Esophagus (tissue), 2 donors: ENCODE data around the gene ALLC. TPM values are rescaled to one million over a fixed set of nuclear protein-coding genes. Genes with fewer than 3 reads are reported as not detected.
"Not testable (repeated sequence)": the region's sequence is repeated elsewhere in the genome, so short reads cannot be mapped to it uniquely, and the experiment has no call there.

Experiments used
- H3K27ac ChIP-seq, 2 donors: one replicate each; pipeline ENCODE4 v1.5.1; 2013; ENCODE audit warnings: low read depth in 2 of 2, mild to moderate bottlenecking in 2 of 2, inconsistent platforms in 1 of 2, low read length in 1 of 2, moderate library complexity in 1 of 2
- H3K27me3 ChIP-seq, 2 donors: one replicate each; pipeline ENCODE4 v1.6.1; 2013; ENCODE audit warnings: low read length in 2 of 2, control low read depth in 1 of 2, mild to moderate bottlenecking in 1 of 2; ENCODE audit not compliant: insufficient read depth in 2 of 2, control insufficient read depth in 1 of 2
- H3K36me3 ChIP-seq, 2 donors: one replicate each; pipeline ENCODE4 v1.6.1; 2013; ENCODE audit warnings: low read length in 1 of 2; ENCODE audit not compliant: control insufficient read depth in 2 of 2, insufficient read depth in 2 of 2
- H3K4me1 ChIP-seq, 2 donors: one replicate each; pipeline ENCODE4 v1.6.1; 2013; ENCODE audit warnings: low read length in 1 of 2; ENCODE audit not compliant: control insufficient read depth in 2 of 2, insufficient read depth in 2 of 2
- H3K4me3 ChIP-seq, 2 donors: one replicate each; pipeline ENCODE4 v1.5.1; 2013; ENCODE audit warnings: low read length in 2 of 2, mild to moderate bottlenecking in 2 of 2, low read depth in 1 of 2, moderate library complexity in 1 of 2
- H3K9me3 ChIP-seq, 2 donors: one replicate each; pipeline ENCODE4 v1.6.1; 2013; ENCODE audit warnings: mild to moderate bottlenecking in 2 of 2, low read depth in 1 of 2, low read length in 1 of 2, moderate library complexity in 1 of 2; ENCODE audit not compliant: control insufficient read depth in 2 of 2, insufficient read depth in 1 of 2
- WGBS, 2 donors: extraction: QIAGEN DNeasy Blood & Tissue Kit; methylation state at CpG; one replicate each; pipeline ENCODE4 v1.1.7; 2013; 5-methylcytosine and 5-hydroxymethylcytosine counted together
- polyA plus RNA-seq, 2 donors: library from polyadenylated mRNA; stranded (reverse); fragments of 200-250 nt; gene quantifications; one replicate each; pipeline ENCODE4 v1.2.3, GENCODE V29; 2013
- donor health status: healthy with polysubstance abuse.
- donor health status: Bipolar disorder and iron deficiency.

ALLC gene
- polyA plus RNA-seq, 2 donors = 0.04 TPM; not detected in 1

GRCh38 chr2:3615541-3616200 lies 42.3 kb upstream of the ALLC start:
- WGBS, 2 donors = 95 to 96% methylated on average over 32 to 46 of the region's 46 CpGs

GRCh38 chr2:3616435-3617197 lies 41.4 kb upstream of the ALLC start:
- not testable (repeated sequence) for H3K27me3 ChIP-seq, H3K27ac ChIP-seq, H3K4me3 ChIP-seq, H3K36me3 ChIP-seq, H3K9me3 ChIP-seq, H3K4me1 ChIP-seq
- WGBS, 2 donors = 96% methylated on average over 23 to 25 of the region's 25 CpGs

More at GRCh38 chr2:3615541-3616200, 42.3 kb upstream of the ALLC start:
- not testable (repeated sequence) for H3K27ac ChIP-seq, H3K4me3 ChIP-seq, H3K9me3 ChIP-seq, H3K27me3 ChIP-seq, H3K36me3 ChIP-seq, H3K4me1 ChIP-seq

GRCh38 chr2:3617198-3617890 lies 40.7 kb upstream of the ALLC start:
- WGBS, 2 donors = 97% methylated on average over 21 of the region's 21 CpGs
- Histone ChIP-seq H3K4me3 (no peak overlapping the region), H3K4me1 (no peaks in the 10 kb centered on the region), H3K36me3 (no peaks in the 10 kb centered on the region), H3K9me3 (peaks cover 0 to 2% of the 10 kb centered on the region in 2 donors), H3K27me3 (no peaks in the 10 kb centered on the region), H3K27ac (no peak overlapping the region)

GRCh38 chr2:3618367-3618766 lies 39.6 kb upstream of the ALLC start:
- H3K4me1 ChIP-seq = no peaks in the 10 kb centered on the region
- H3K4me3 ChIP-seq = no peak overlapping the region
- no peak overlapping the region for H3K27ac ChIP-seq
- H3K9me3 ChIP-seq = peaks cover 0 to 2% of the 10 kb centered on the region in 2 donors
- H3K27me3 ChIP-seq = no peaks in the 10 kb centered on the region
- H3K36me3 ChIP-seq = no peaks in the 10 kb centered on the region

GRCh38 chr2:3619033-3619432 lies 39.0 kb upstream of the ALLC start:
- H3K36me3 ChIP-seq = no peaks in the 10 kb centered on the region
- no peak overlapping the region for H3K4me3 ChIP-seq
- no peaks in the 10 kb centered on the region for H3K4me1 ChIP-seq
- H3K27ac ChIP-seq = no peak overlapping the region
- 85 to 94% methylated on average over 2 of the region's 2 CpGs for WGBS, 2 donors
- no peaks in the 10 kb centered on the region for H3K27me3 ChIP-seq
- H3K9me3 ChIP-seq = peaks cover 0 to 2% of the 10 kb centered on the region in 2 donors

- H3K27me3 ChIP-seq, H3K27ac ChIP-seq, H3K36me3 ChIP-seq, H3K4me3 ChIP-seq, H3K9me3 ChIP-seq, H3K4me1 ChIP-seq: not testable (repeated sequence)
- 97 to 98% methylated on average over 9 of the region's 9 CpGs for WGBS, 2 donors
Measured at GRCh38 chr2:3619661-3620060, 38.3 kb upstream of the ALLC start.

GRCh38 chr2:3620834-3621233 lies 37.2 kb upstream of the ALLC start:
- Histone ChIP-seq H3K27ac (no peak overlapping the region), H3K36me3 (no peaks in the 10 kb centered on the region), H3K4me3 (no peak overlapping the region), H3K9me3 (peaks cover 0 to 2% of the 10 kb centered on the region in 2 donors), H3K4me1 (no peaks in the 10 kb centered on the region), H3K27me3 (no peaks in the 10 kb centered on the region)
- 48 to 59% methylated on average over 5 of the region's 5 CpGs for WGBS, 2 donors

GRCh38 chr2:3622967-3623366 lies 35.0 kb upstream of the ALLC start:
- Histone ChIP-seq H3K27ac (no peak overlapping the region), H3K4me3 (no peak overlapping the region), H3K9me3 (no peaks in the 10 kb centered on the region), H3K4me1 (peaks cover 0 to 4% of the 10 kb centered on the region in 2 donors), H3K27me3 (no peaks in the 10 kb centered on the region), H3K36me3 (no peaks in the 10 kb centered on the region)
- WGBS, 2 donors = 89 to 95% methylated on average over 1 of the region's 1 CpG

GRCh38 chr2:3624059-3624794 lies 33.8 kb upstream of the ALLC start:
- Histone ChIP-seq H3K9me3 (no peaks in the 10 kb centered on the region), H3K27ac (no peak overlapping the region), H3K36me3 (no peaks in the 10 kb centered on the region), H3K27me3 (no peaks in the 10 kb centered on the region), H3K4me1 (peaks cover 0 to 4% of the 10 kb centered on the region in 2 donors), H3K4me3 (no peak overlapping the region)
- 72 to 85% methylated on average over 4 of the region's 4 CpGs for WGBS, 2 donors
